ENCODE results near the gene MS4A7.

The MS4A7 gene, protein sequence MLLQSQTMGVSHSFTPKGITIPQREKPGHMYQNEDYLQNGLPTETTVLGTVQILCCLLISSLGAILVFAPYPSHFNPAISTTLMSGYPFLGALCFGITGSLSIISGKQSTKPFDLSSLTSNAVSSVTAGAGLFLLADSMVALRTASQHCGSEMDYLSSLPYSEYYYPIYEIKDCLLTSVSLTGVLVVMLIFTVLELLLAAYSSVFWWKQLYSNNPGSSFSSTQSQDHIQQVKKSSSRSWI

DNA sequence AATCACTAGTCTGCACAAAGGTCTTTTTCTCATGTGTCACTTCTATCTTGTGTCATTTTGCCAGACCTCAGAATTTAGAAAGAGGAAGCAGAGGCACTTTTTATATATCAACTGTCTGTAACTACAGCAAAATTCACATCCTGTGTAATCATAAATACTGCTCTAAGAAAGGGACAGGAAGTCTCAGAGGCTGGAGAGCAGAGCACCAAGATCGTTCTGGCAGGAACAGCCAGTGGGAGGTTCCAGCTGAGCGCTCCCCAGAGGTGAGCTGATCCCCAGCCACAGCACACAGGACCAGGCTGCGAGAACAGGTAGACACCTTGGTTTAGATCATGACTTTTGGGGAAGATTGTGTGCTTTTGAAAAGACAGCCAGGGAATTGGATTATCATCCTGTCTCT lies at the start of gene MS4A7:
TSS of gene MS4A7 (plus strand) at position 179 of the 400 bp plus-strand sequence. CDS start 4,610 bp downstream, outside the sequence.
- no peak within 1 kb of the TSS for H3K4me3 Mint-ChIP-seq
- no peak within 1 kb of the TSS for H3K27ac Mint-ChIP-seq
- H3K36me3 Mint-ChIP-seq, result no peaks in the 10 kb centered on the region
- no peaks in the 10 kb centered on the region for H3K9me3 Mint-ChIP-seq
- H3K27me3 Mint-ChIP-seq, result peaks cover 9% of the 10 kb centered on the region
- peaks cover 4% of the 10 kb centered on the region for H3K4me1 Mint-ChIP-seq

DNA sequence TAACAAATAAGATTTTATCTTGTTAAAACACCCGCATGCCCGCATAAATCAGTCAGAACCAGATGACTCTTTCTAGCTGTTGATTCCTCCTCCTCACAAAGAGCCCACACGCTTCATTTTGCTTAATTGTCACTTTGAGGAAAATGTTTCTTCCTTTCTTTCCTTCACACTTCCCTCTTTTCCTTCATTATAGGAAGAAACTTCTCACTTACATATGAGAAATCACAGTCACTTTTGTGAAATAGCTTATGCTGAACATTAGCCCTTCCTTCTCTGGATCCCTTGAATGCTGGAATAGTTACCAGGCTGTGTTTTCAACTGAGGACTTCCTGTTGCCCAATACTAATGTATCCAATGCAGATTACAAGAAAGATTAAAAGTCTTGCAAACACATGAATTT lies 45.5 kb upstream of the MS4A7 start:
- H3K9me3 Mint-ChIP-seq, result peaks cover 3% of the 10 kb centered on the region
- H3K4me1 Mint-ChIP-seq, result no peaks in the 10 kb centered on the region
- H3K4me3 Mint-ChIP-seq, result no peak overlapping the region
- no peaks in the 10 kb centered on the region for H3K36me3 Mint-ChIP-seq
- H3K27ac Mint-ChIP-seq, result no peak overlapping the region
- H3K27me3 Mint-ChIP-seq, result peaks cover 15% of the 10 kb centered on the region

DNA sequence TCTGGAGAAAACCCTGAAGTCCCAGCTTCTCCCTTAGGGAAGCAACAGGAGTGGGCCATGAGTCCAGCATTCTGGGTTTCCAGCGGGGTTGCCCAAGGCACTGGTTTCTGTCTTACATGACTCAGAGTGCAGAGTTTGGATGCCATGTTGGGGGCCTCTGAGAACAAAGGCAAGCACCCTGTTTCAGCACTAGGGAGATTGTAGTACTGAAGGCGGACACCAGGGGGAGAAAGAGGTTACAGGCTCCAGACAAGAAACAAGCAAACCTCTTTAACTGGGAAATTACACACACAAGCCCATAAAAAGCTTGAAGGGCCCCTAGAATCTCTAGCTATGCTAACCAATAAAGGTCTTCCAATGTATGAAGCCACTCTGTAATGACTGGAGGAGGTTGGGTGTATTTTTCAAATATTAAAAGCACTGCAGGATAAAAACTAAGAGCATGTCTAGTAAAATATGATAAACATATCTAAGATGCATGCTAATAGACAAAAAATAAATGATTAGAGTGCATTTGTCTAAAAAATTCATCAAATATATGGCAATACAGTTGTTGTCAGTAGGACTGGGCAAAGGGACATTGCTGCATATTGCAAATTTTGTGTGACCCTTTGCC lies 44.2 kb upstream of the MS4A7 start:
- no peaks in the 10 kb centered on the region for H3K4me1 Mint-ChIP-seq
- no peak overlapping the region for H3K4me3 Mint-ChIP-seq
- peaks cover 3% of the 10 kb centered on the region for H3K9me3 Mint-ChIP-seq
- peaks cover 21% of the 10 kb centered on the region for H3K27me3 Mint-ChIP-seq
- H3K36me3 Mint-ChIP-seq, result no peaks in the 10 kb centered on the region
- no peak overlapping the region for H3K27ac Mint-ChIP-seq

DNA sequence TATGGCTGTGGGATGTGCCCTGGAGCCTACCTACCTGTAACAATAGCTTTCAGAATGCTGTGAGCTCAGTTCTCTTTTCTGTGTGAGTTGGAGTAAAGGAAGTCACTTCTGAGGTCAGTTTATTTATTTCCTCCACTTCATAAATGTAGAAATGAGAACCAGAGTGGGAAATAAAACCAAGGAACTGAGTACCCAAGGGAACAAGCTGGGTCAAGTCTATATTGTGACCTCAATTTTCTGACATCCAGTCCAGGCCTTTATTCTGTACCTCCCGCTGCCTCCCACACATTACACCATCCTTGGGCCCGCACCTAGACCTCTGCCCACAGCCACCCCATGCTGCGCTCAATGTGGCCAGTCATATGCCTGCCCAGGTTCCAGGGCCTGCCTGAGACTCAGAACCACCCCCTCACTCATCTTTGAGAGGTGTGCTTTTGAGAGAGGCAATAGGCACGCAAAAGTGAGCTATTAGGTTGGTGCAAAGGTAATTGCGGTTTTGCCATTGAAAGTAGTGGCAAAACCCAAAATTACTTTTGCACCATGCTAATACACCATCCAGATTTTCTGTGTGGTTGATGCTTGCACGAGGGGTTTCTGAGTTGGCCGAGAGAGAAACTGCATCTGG lies 41.5 kb upstream of the MS4A7 start:
- H3K27ac Mint-ChIP-seq, result no peak overlapping the region

DNA sequence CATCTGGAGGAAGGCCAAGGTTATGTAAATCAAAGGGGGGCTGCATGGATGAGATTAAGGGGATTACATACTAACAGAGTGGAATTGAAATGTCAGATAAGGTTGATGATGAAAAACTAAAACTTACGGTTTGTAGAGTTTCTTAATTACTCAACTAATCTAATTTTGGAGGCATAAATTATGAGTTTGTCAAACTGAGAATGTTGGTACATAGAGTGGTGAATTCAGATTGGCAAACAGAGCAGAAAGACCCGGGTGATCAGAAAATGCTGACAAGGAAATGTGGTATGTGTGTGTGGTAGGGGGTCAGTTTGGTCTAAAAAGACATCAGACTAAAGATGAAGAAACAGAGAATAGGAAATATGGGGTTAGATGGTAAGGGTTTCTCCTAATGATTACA lies 40.3 kb upstream of the MS4A7 start:
- Mint-ChIP-seq H3K4me3 (no peak overlapping the region), H3K9me3 (no peaks in the 10 kb centered on the region), H3K36me3 (no peaks in the 10 kb centered on the region), H3K4me1 (no peaks in the 10 kb centered on the region), H3K27me3 (peaks cover 17% of the 10 kb centered on the region), H3K27ac (no peak overlapping the region)

More for the DNA sequence above, 41.5 kb upstream of the MS4A7 start:
- no peak overlapping the region for H3K4me3 Mint-ChIP-seq
- H3K9me3 Mint-ChIP-seq, result no peaks in the 10 kb centered on the region
- no peaks in the 10 kb centered on the region for H3K36me3 Mint-ChIP-seq
- peaks cover 20% of the 10 kb centered on the region for H3K27me3 Mint-ChIP-seq
- no peaks in the 10 kb centered on the region for H3K4me1 Mint-ChIP-seq

DNA sequence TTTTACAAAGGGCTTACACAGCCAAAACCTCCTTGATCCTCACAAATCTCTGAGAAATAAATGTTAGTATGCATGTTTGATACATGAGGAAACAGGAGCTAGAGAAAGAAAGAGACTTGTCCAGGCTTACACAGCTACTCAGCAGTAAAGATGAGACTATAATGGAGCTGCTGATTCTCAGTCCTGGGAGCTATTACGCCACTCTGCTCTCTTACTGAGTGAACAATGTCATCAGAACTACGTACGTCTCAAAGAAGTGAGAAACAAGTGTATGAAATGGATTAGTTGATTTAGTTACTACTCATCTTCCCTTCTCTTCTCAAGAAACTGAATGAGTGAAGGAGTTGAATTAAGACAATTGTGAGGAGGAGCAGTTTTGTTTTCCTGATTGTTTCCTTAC lies 39.0 kb upstream of the MS4A7 start:
- no peaks in the 10 kb centered on the region for H3K9me3 Mint-ChIP-seq
- H3K27me3 Mint-ChIP-seq, result peaks cover 18% of the 10 kb centered on the region
- H3K36me3 Mint-ChIP-seq, result no peaks in the 10 kb centered on the region
- no peak overlapping the region for H3K4me3 Mint-ChIP-seq
- H3K27ac Mint-ChIP-seq, result no peak overlapping the region
- H3K4me1 Mint-ChIP-seq, result no peaks in the 10 kb centered on the region

DNA sequence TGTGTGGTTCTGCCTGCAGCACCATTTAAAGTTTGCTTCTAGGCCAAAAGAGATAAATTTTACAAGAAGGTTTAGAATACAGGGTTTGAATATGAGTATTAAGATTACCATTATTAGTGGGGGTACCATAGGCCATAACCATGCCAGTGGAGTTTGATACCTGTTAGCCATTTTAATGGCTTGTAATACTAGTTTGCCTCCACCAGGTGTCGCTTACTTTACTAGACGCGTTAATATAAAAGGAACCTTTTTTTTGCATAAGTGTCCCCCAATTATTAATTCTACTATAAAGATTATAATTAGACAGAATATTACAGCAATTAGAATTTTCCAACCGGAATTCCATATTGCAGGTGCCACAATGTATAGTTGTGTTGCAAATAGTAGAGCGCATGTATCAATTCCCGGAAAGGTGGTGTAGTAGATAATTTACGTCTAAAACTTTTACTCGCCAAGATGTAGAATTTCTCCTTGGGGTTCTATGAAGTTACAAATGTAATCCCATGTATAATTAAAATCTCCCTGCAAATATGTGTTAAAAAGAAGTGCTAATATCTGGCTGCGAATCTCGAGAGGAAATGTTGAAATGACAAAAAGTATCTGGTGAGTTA lies 35.1 kb upstream of the MS4A7 start:
- Mint-ChIP-seq H3K4me1 (no peaks in the 10 kb centered on the region), H3K9me3 (no peaks in the 10 kb centered on the region), H3K27ac (no peak overlapping the region), H3K27me3 (peaks cover 18% of the 10 kb centered on the region), H3K4me3 (no peak overlapping the region), H3K36me3 (no peaks in the 10 kb centered on the region)

DNA sequence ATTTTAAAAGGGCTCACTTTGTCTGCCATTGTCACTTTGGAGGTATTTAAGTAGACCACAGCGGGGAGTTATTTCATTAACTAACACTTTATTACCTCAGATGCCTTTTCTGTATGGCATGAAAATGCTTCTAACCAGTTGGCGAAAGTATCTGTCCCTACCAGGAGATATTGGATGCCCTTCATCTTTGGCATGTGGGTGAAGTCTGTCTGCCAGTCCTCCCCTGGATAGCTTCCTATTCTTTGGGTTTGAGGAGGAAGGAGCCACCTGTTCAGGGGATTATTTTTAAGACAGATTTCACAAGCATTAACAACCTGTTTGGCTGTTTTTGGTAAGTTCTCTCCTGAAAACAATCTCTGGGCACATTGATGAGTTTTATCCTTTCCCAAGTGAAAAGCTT lies 34.2 kb upstream of the MS4A7 start:
- Mint-ChIP-seq H3K27ac (no peak overlapping the region), H3K4me1 (no peaks in the 10 kb centered on the region), H3K4me3 (no peak overlapping the region), H3K9me3 (no peaks in the 10 kb centered on the region), H3K36me3 (no peaks in the 10 kb centered on the region), H3K27me3 (peaks cover 15% of the 10 kb centered on the region)

DNA sequence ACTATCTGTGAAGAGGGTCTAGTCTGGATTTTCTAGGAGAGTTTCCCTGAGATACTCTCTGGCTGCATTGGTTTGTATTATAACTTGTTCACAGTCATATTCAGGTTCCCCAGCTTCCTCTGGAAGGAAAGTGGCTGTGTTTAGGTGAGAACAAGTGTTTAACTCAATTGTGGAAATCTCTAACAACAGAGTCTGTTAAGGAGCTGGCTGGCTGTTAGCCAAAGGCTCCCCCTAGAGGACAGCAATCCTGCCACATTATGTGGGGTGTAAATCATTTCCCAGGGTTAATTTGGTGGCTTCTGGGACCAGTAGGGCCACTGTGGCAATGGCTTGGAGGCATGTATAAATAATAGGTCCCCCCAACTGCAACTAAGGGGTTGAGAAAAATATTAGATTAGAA lies 32.8 kb upstream of the MS4A7 start:
- Mint-ChIP-seq H3K27me3 (peaks cover 15% of the 10 kb centered on the region), H3K27ac (no peak overlapping the region), H3K4me3 (no peak overlapping the region), H3K4me1 (no peaks in the 10 kb centered on the region), H3K9me3 (no peaks in the 10 kb centered on the region), H3K36me3 (no peaks in the 10 kb centered on the region)

DNA sequence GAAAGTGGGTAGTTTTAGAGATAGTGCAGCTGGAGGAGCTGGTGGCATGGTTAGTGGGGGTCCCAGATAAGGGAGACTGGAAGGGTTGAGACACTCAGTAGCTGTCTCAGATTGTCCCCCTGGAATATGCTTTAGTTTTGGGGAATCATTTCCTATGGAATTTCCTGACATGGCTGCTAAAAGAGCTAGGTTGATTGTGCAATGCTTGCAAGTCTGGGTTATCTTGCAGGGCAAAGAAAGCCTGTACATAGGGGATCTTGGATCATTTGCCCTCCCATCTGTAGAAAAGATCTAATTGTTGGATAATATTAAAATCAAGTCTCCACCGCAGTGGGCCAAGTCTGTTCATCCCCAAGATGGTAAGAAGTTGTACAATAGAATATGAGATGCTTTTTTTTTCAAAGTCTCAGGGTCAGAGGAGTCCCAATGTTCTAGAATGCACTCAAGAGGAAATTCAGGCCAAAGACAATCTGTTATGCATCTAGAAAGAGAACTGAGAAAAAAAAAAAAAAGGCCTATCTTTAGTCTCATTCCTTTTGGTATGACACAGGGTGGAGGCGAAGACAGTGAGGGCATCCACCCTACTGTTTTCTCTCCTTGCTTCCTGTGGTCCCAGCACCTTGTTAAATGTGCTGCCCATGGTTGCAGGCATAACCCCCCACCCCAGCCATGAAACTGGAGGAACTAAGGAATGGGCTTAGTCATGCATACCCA lies 31.1 kb upstream of the MS4A7 start:
- no peaks in the 10 kb centered on the region for H3K9me3 Mint-ChIP-seq
- peaks cover 15% of the 10 kb centered on the region for H3K27me3 Mint-ChIP-seq
- no peaks in the 10 kb centered on the region for H3K36me3 Mint-ChIP-seq
- no peaks in the 10 kb centered on the region for H3K4me1 Mint-ChIP-seq
- no peak overlapping the region for H3K4me3 Mint-ChIP-seq
- H3K27ac Mint-ChIP-seq, result no peak overlapping the region

DNA sequence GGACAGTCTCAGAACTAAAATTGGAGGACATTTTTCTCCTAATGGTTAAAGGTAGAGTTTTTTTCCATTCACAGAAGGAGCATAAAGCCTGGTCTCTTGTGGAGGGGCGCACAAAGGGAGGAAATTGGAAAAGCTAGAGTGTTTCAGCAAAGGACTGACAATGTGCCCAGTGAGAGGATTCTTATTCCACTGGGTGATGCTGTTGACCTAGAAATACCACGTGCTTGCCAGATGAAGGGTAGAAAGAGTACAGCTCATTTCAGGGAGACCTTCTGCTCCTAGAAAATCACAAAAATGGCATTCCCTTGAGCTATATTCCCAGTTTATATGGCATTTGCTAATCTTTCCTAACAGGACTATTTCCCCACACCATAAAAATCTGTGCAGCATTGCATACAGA lies 30.2 kb upstream of the MS4A7 start:
- H3K36me3 Mint-ChIP-seq, result no peaks in the 10 kb centered on the region
- H3K4me1 Mint-ChIP-seq, result no peaks in the 10 kb centered on the region
- H3K27ac Mint-ChIP-seq, result no peak overlapping the region
- no peak overlapping the region for H3K4me3 Mint-ChIP-seq
- H3K9me3 Mint-ChIP-seq, result no peaks in the 10 kb centered on the region
- peaks cover 14% of the 10 kb centered on the region for H3K27me3 Mint-ChIP-seq

DNA sequence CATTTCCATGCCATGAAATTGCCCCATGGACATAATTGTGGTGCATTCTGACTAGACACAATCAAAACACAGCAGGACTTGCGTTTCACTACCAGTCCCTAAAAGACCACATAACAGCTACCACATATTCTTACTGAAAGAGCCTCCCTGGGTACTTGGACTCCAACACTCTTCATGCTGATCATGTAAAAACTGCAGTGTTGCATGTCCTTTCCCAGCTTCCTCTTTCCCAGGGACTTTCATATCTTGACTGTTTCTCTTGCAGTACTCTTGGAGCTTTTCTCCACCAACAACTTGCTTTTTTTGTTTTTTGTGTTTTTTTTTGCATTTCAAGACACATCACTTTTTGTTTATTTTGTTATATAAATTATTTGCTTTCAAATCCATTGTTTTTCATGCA lies 28.3 kb upstream of the MS4A7 start:
- Mint-ChIP-seq H3K27me3 (peaks cover 12% of the 10 kb centered on the region), H3K9me3 (peaks cover 9% of the 10 kb centered on the region), H3K36me3 (no peaks in the 10 kb centered on the region), H3K27ac (no peak overlapping the region), H3K4me3 (no peak overlapping the region), H3K4me1 (no peaks in the 10 kb centered on the region)

DNA sequence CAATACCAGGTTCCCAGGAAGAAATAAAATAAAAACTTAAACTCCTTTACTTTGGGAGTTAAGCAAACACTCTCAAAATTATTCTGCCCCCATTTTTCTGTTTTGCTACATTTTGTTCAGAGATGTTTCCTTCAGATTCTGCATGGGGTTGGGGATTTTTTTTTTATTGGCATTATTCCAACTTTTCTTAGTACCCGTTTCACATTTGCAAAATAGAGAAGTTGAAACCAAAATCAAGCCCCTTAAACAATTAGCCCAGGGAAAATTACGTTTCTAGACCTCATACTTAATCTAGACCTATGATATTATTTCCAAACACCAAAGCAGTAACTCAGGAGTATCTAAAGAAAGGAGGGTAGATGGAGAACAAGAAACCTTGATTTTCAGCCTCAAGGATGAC lies 20.6 kb upstream of the MS4A7 start:
- Mint-ChIP-seq H3K9me3 (peaks cover 9% of the 10 kb centered on the region), H3K27ac (no peak overlapping the region), H3K27me3 (peaks cover 5% of the 10 kb centered on the region), H3K4me1 (no peaks in the 10 kb centered on the region), H3K36me3 (no peaks in the 10 kb centered on the region), H3K4me3 (no peak overlapping the region)

DNA sequence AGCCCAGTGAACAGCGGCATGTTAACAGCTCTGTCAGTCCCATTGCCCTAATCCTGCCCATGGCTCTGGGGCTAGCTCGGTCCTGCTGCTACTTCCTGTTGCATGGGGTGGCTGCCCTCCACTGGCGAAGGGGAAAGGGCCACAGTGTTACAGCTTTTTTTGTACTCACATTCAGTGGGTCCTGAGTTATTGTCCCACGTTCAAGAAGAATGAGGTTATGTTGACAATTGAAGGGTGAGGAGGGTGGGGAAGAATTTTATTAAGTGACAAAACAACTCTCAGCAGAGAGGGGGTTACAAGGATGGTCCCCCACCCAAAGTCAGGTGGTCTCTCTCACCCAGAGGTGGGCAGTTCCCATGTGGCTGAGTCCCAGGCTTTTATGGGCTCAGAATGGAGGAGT lies 17.7 kb upstream of the MS4A7 start:
- Mint-ChIP-seq H3K36me3 (no peaks in the 10 kb centered on the region), H3K4me3 (no peak overlapping the region), H3K4me1 (no peaks in the 10 kb centered on the region), H3K9me3 (no peaks in the 10 kb centered on the region), H3K27ac (no peak overlapping the region), H3K27me3 (peaks cover 13% of the 10 kb centered on the region)

DNA sequence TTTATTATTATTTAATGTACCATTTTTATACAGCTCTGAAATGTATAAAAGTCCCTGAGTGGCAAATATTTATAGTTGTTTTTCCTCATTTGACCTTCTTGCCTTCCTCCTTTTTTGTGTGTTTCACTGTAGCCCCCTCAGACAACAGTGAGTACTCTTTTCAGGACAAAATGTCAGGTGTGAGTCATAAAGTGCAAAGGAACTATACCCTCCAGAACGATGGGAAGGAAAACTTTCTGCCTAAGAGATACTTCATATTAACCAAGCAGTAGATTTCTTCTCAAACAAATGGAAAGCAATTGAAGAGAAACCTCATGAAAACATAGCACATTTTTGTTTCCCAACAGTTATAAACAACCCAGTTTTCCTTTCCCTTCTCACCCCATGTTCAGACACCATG lies 16.1 kb upstream of the MS4A7 start:
- no peaks in the 10 kb centered on the region for H3K36me3 Mint-ChIP-seq

More for the DNA sequence above, 16.1 kb upstream of the MS4A7 start:
- Mint-ChIP-seq H3K27ac (no peak overlapping the region), H3K4me1 (no peaks in the 10 kb centered on the region), H3K9me3 (no peaks in the 10 kb centered on the region), H3K4me3 (no peak overlapping the region), H3K27me3 (peaks cover 15% of the 10 kb centered on the region)

Data from activated naive CD4-positive, alpha-beta T cell treated with anti-CD3 and anti-CD28 coated beads, Interleukin-2, amount 50 U/mL, for 24 hours (primary cell).